Panc1 (cell line): Measurements from ENCODE around the gene MFAP5. TPM values are rescaled to one million over a fixed set of nuclear protein-coding genes. Genes with fewer than 3 reads are reported as not detected.
"Not testable (repeated sequence)": the region's sequence is repeated elsewhere in the genome, so short reads cannot be mapped to it uniquely, and the experiment has no call there.

Source experiments
- ATAC-seq: fragments of 200-7000 bp; cut with Tn5 transposase; 2 replicates; pipeline ENCODE4 v1.9.1; 2020; ENCODE audit warnings: mild to moderate bottlenecking, moderate library complexity
- BruUV-seq: library from RNA; stranded (reverse); fragments of 400-500 nt; replicated peaks from 2 replicates; lab custom pipeline; 2021; lab: Mats Ljungman, UMichigan
- CTCF ChIA-PET: fragments of 300-600 bp; sonication (Branson Sonifier 250); formaldehyde crosslinking; loops from one replicate; lab custom pipeline; 2022; ENCODE audit warnings: antibody characterized with exemption; lab: Charles Lee
- POLR2A ChIA-PET: fragments of 300-600 bp; sonication (Branson Sonifier 250); formaldehyde crosslinking; loops from one replicate; lab custom pipeline; 2022; ENCODE audit warnings: antibody characterized with exemption; lab: Charles Lee
- DNase-seq: peaks from one replicate; pipeline ENCODE4 v3.0.0-alpha.2; 2010; ENCODE audit warnings: low read depth, low spot score
- H3K27ac ChIP-seq: 2 replicates; pipeline ENCODE4 v1.5.1; 2011; ENCODE audit warnings: mild to moderate bottlenecking, low read length, inconsistent platforms
- H3K27me3 ChIP-seq: fragments of 200-500 bp; sonication (Bioruptor generic); 2 replicates; pipeline ENCODE4 v1.6.0; 2014; ENCODE audit warnings: low read length, inconsistent platforms; ENCODE audit not compliant: control insufficient read depth, insufficient read depth
- H3K36me3 ChIP-seq: fragments of 200-500 bp; sonication (Bioruptor generic); 2 replicates; pipeline ENCODE4 v1.5.1; 2014; ENCODE audit warnings: inconsistent platforms, mild to moderate bottlenecking, low read length, moderate library complexity; ENCODE audit not compliant: control insufficient read depth, insufficient read depth
- H3K4me1 ChIP-seq: 2 replicates; pipeline ENCODE4 v1.5.1; 2011; ENCODE audit warnings: inconsistent platforms, mild to moderate bottlenecking, low read length, moderate library complexity; ENCODE audit not compliant: control insufficient read depth, insufficient read depth
- H3K4me3 ChIP-seq, 2 experiments: 2 replicates each; pipeline ENCODE4 v1.5.1; 2011 to 2012; ENCODE audit warnings: low read depth in 2 of 2, low read length in 2 of 2, mild to moderate bottlenecking in 2 of 2, inconsistent platforms in 1 of 2, moderate library complexity in 1 of 2
- H3K9me3 ChIP-seq: fragments of 200-500 bp; sonication (Bioruptor generic); 2 replicates; pipeline ENCODE4 v1.5.1; 2014; ENCODE audit warnings: low read depth, mild to moderate bottlenecking, inconsistent platforms, low read length, moderate library complexity; ENCODE audit not compliant: control insufficient read depth, insufficient read depth
- POLR2AphosphoS5 ChIP-seq: IDR thresholded peaks from 2 replicates; pipeline ENCODE4 v1.6.1; 2012; ENCODE audit warnings: mild to moderate bottlenecking, low read depth, low read length, moderate library complexity
- SIN3A ChIP-seq: IDR thresholded peaks from 2 replicates; pipeline ENCODE4 v1.6.1; 2012; ENCODE audit warnings: low read depth, mild to moderate bottlenecking, low read length, moderate library complexity, borderline replicate concordance; ENCODE audit not compliant: insufficient read depth
- TCF7L2 ChIP-seq: IDR thresholded peaks from 2 replicates; pipeline ENCODE4 v1.6.1; 2011; ENCODE audit warnings: mild to moderate bottlenecking, low read depth, low read length, inconsistent platforms
- in situ Hi-C: cut with HindIII; loops from 2 replicates; pipeline ENCODE4 v1.10.0; 2016; ENCODE audit warnings: low sequenced_read_pairs, low pct_unique_long_range_greater_than_20kb
- intact Hi-C: fragments of 100-400 bp; cut with micrococcal nuclease; formaldehyde crosslinking; loops from one replicate; pipeline ENCODE4 v1.10.0; 2022; ENCODE audit not compliant: unreplicated experiment
- total RNA-seq: library from RNA; stranded (reverse); gene quantifications from one replicate; pipeline ENCODE4 v1.2.1, GENCODE V29; 2021; ENCODE audit not compliant: unreplicated experiment
- TF ChIP-seq, protein P1 (sequence below), 2 experiments: IDR thresholded peaks; 2 replicates each; pipeline ENCODE4 v1.6.1; 2011 to 2012; ENCODE audit warnings: low read depth in 2 of 2, control low read depth in 1 of 2, low read length in 1 of 2, mild to moderate bottlenecking in 1 of 2, moderate library complexity in 1 of 2; ENCODE audit not compliant: insufficient read depth in 1 of 2
- TF ChIP-seq, protein P2 (sequence below): fragments of 450-650 bp; IDR thresholded peaks from 2 replicates; pipeline ENCODE4 v1.5.1; 2017; ENCODE audit warnings: mild to moderate bottlenecking

Gene MFAP5
- total RNA-seq, 1 experiment from 2014 or later, result not detected

DNA sequence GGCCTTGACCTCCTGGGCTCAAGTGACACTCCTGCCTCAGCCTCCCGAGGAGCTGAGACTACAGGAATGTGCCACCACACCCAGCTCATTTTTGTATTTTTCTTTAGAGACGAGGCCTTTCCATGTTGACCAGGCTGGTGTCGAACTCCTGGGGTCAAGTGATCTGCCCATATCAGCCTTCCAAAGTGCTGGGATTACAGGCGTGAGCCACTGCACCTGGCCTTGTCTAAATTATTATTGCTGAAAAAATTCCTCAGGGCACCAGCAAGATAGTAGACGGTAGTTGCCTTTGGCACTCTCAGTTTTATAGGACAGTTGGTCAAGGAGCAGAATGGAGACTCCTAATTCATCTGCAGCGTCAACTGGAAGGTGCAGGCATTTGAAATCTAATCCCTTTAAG is 47.4 kb downstream of the MFAP5 start:
- no peak for ATAC-seq
- no peaks in the 10 kb centered on the region for H3K4me1 ChIP-seq
- H3K27ac ChIP-seq, result no peak overlapping the region
- ChIA-PET CTCF (no interaction called here), POLR2A (no interaction called here)
- intact Hi-C loops, result no loop called here
- H3K9me3 ChIP-seq, result no peaks in the 10 kb centered on the region
- H3K27me3 ChIP-seq, result no peaks in the 10 kb centered on the region
- in situ Hi-C loops, result no loop called here
- no TSS peak for BruUV-seq
- no peaks in the 10 kb centered on the region for H3K36me3 ChIP-seq
- TF ChIP-seq, protein P1, sequence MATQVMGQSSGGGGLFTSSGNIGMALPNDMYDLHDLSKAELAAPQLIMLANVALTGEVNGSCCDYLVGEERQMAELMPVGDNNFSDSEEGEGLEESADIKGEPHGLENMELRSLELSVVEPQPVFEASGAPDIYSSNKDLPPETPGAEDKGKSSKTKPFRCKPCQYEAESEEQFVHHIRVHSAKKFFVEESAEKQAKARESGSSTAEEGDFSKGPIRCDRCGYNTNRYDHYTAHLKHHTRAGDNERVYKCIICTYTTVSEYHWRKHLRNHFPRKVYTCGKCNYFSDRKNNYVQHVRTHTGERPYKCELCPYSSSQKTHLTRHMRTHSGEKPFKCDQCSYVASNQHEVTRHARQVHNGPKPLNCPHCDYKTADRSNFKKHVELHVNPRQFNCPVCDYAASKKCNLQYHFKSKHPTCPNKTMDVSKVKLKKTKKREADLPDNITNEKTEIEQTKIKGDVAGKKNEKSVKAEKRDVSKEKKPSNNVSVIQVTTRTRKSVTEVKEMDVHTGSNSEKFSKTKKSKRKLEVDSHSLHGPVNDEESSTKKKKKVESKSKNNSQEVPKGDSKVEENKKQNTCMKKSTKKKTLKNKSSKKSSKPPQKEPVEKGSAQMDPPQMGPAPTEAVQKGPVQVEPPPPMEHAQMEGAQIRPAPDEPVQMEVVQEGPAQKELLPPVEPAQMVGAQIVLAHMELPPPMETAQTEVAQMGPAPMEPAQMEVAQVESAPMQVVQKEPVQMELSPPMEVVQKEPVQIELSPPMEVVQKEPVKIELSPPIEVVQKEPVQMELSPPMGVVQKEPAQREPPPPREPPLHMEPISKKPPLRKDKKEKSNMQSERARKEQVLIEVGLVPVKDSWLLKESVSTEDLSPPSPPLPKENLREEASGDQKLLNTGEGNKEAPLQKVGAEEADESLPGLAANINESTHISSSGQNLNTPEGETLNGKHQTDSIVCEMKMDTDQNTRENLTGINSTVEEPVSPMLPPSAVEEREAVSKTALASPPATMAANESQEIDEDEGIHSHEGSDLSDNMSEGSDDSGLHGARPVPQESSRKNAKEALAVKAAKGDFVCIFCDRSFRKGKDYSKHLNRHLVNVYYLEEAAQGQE (IDR thresholded peaks at IDR 0.05; ENCODE audit: insufficient read depth in 1 of 2, low read depth in 2 of 2, low read length in 1 of 2), result no peak
- TF ChIP-seq POLR2AphosphoS5 (no peak), SIN3A (no peak), TCF7L2 (no peak)
- TF ChIP-seq, protein P2, sequence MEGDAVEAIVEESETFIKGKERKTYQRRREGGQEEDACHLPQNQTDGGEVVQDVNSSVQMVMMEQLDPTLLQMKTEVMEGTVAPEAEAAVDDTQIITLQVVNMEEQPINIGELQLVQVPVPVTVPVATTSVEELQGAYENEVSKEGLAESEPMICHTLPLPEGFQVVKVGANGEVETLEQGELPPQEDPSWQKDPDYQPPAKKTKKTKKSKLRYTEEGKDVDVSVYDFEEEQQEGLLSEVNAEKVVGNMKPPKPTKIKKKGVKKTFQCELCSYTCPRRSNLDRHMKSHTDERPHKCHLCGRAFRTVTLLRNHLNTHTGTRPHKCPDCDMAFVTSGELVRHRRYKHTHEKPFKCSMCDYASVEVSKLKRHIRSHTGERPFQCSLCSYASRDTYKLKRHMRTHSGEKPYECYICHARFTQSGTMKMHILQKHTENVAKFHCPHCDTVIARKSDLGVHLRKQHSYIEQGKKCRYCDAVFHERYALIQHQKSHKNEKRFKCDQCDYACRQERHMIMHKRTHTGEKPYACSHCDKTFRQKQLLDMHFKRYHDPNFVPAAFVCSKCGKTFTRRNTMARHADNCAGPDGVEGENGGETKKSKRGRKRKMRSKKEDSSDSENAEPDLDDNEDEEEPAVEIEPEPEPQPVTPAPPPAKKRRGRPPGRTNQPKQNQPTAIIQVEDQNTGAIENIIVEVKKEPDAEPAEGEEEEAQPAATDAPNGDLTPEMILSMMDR, result no peak
- H3K4me3 ChIP-seq, result no peak overlapping the region
- DNase-seq, result no peak

DNA sequence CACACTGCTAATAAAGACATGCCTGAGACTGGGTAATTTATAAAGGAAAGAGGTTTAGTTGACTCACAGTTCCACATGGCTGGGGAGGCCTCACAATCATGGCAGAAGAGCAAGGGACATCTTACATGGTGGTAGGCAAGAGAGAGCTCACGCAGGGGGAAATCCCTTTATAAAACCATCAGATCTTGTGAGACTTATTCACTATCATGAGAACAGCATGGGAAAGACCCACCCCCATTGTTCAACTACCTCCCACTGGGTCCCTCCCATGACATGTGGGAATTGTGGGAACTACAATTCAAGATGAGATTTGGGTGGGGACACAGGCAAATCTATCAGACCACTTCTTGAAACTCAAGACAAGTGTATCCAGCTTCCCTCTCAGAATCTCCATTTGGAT is 48.7 kb downstream of the MFAP5 start:
- H3K9me3 ChIP-seq, POLR2A ChIA-PET, H3K4me1 ChIP-seq, H3K4me3 ChIP-seq, intact Hi-C loops, H3K36me3 ChIP-seq, H3K27me3 ChIP-seq, BruUV-seq, CTCF ChIA-PET, ATAC-seq, DNase-seq, in situ Hi-C loops, H3K27ac ChIP-seq: not testable (repeated sequence)

DNA sequence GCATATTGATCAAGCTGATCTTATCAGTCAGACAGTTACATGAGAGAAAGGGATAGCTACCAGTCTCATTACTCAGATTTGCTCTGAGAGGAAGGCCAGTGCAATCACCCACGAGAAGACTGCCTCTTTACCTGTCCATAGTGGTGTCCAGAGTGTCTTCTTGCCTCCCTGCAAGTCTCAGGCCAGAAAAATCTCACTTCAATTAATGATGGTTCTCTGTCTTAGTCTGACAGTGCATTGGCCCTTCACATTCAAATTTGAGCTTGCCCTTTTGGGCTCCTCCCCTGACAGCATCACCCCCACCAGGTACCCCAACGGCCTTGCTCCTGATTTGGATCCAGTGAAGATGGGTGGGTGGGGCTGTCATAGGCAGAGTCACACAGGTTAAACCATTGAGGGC is 50.0 kb downstream of the MFAP5 start, which contains the start of gene AICDA:
Gene AICDA (minus strand): TSS at position 231 of the 400 bp plus-strand sequence. CDS start 92 bp downstream, at position 139.
- H3K9me3 ChIP-seq, result no peaks in the 10 kb centered on the region
- ChIA-PET CTCF (no interaction called here), POLR2A (no interaction called here)
- DNase-seq (no peak), ATAC-seq (no peak)
- BruUV-seq, result no TSS peak
- H3K4me1 ChIP-seq, result no peaks in the 10 kb centered on the region
- in situ Hi-C loops, result no loop called here
- H3K27ac ChIP-seq, result no peak within 1 kb of the TSS
- H3K27me3 ChIP-seq, result no peaks in the 10 kb centered on the region
- intact Hi-C loops, result no loop called here
- H3K4me3 ChIP-seq, result no peak within 1 kb of the TSS
- TF ChIP-seq, protein P2, result no peak
- no peak for TF ChIP-seq POLR2AphosphoS5
- TF ChIP-seq, protein P1 (IDR thresholded peaks at IDR 0.05; ENCODE audit: insufficient read depth in 1 of 2, low read depth in 2 of 2, low read length in 1 of 2), result no peak
- no peak for TF ChIP-seq SIN3A
- no peak for TF ChIP-seq TCF7L2
- no peaks in the 10 kb centered on the region for H3K36me3 ChIP-seq
